HEK293T (cell line): ENCODE results near the gene PRSS2.

Experiments
- CTCF ChIA-PET: fragments of 350-600 bp; formaldehyde crosslinking; extraction: SDS; loops from one replicate; lab custom pipeline; 2021; ENCODE audit warnings: antibody characterized with exemption, inconsistent platforms; lab: Yijun Ruan, JAX
- POLR2A ChIA-PET: fragments of 350-600 bp; formaldehyde crosslinking; extraction: SDS; loops from one replicate; lab custom pipeline; 2020; ENCODE audit warnings: antibody characterized with exemption, inconsistent platforms; lab: Yijun Ruan, JAX
- DNase-seq: peaks from one replicate; pipeline ENCODE4 v3.0.0; 2012; ENCODE audit warnings: mixed read lengths; ENCODE audit errors: extremely low spot score
- ARNT ChIP-seq: fragments of 450-650 bp; IDR thresholded peaks from 2 replicates; pipeline ENCODE4 v1.6.1; 2017; ENCODE audit warnings: mild to moderate bottlenecking
- BHLHE40 ChIP-seq: fragments of 450-650 bp; IDR thresholded peaks from 2 replicates; pipeline ENCODE4 v1.6.1; 2016; ENCODE audit warnings: mild to moderate bottlenecking, moderate library complexity, borderline replicate concordance
- CTBP1 ChIP-seq: fragments of 450-650 bp; IDR thresholded peaks from 2 replicates; pipeline ENCODE4 v1.6.1; 2016; ENCODE audit warnings: borderline replicate concordance
- ELF4 ChIP-seq: fragments of 450-650 bp; IDR thresholded peaks from 2 replicates; pipeline ENCODE4 v1.6.1; 2017; ENCODE audit warnings: antibody characterized with exemption
- FOXA1 ChIP-seq: fragments of 450-650 bp; IDR thresholded peaks from 2 replicates; pipeline ENCODE4 v1.6.1; 2016; ENCODE audit warnings: mild to moderate bottlenecking
- FOXK2 ChIP-seq: fragments of 450-650 bp; IDR thresholded peaks from 2 replicates; pipeline ENCODE4 v1.6.1; 2016; ENCODE audit warnings: mild to moderate bottlenecking
- FOXM1 ChIP-seq: fragments of 450-650 bp; IDR thresholded peaks from 2 replicates; pipeline ENCODE4 v1.6.1; 2017; ENCODE audit warnings: mild to moderate bottlenecking, borderline replicate concordance
- HDGF ChIP-seq: fragments of 450-650 bp; IDR thresholded peaks from 2 replicates; pipeline ENCODE4 v1.6.1; 2017; ENCODE audit warnings: antibody characterized with exemption, borderline replicate concordance
- L3MBTL2 ChIP-seq: fragments of 450-650 bp; conservative IDR thresholded peaks from 2 replicates; pipeline ENCODE4 v1.6.1; 2016; ENCODE audit warnings: mild to moderate bottlenecking
- LEF1 ChIP-seq: fragments of 450-650 bp; IDR thresholded peaks from 2 replicates; pipeline ENCODE4 v1.6.1; 2017; ENCODE audit warnings: mild to moderate bottlenecking, borderline replicate concordance
- NFRKB ChIP-seq: fragments of 450-650 bp; IDR thresholded peaks from 2 replicates; pipeline ENCODE4 v1.6.1; 2016; ENCODE audit warnings: mild to moderate bottlenecking, moderate library complexity
- PKNOX1 ChIP-seq: fragments of 450-650 bp; IDR thresholded peaks from 2 replicates; pipeline ENCODE4 v1.6.1; 2016
- SP1 ChIP-seq: fragments of 450-650 bp; IDR thresholded peaks from 2 replicates; pipeline ENCODE4 v1.6.1; 2017
- SUZ12 ChIP-seq: fragments of 450-650 bp; IDR thresholded peaks from 2 replicates; pipeline ENCODE4 v1.6.1; 2016; ENCODE audit warnings: mild to moderate bottlenecking
- TARDBP ChIP-seq: fragments of 450-650 bp; IDR thresholded peaks from 2 replicates; pipeline ENCODE4 v1.6.1; 2016
- ZNF384 ChIP-seq: fragments of 450-650 bp; IDR thresholded peaks from 2 replicates; pipeline ENCODE4 v1.6.1; 2016

The PRSS2 gene

GRCh38 chr7:142800088-142800487, 29.3 kb downstream of the PRSS2 start:
- no peak for DNase-seq
- ChIA-PET POLR2A (no interaction called here), CTCF (no interaction called here)
- TF ChIP-seq FOXM1 (no peak), ZNF384 (no peak), SUZ12 (no peak), FOXK2 (no peak), HDGF (no peak), PKNOX1 (no peak), BHLHE40 (no peak), SP1 (no peak), ELF4 (no peak), ARNT (no peak), CTBP1 (no peak), L3MBTL2 (no peak), TARDBP (no peak), LEF1 (no peak), FOXA1 (no peak), NFRKB (no peak)

- DNase-seq, result no peak
- CTCF ChIA-PET, result no interaction called here
- TF ChIP-seq ZNF384 (no peak), TARDBP (no peak), HDGF (no peak), NFRKB (no peak), FOXM1 (no peak)
- POLR2A ChIA-PET, result no interaction called here
Measured at GRCh38 chr7:142800699-142801260, 30.0 kb downstream of the PRSS2 start.

GRCh38 chr7:142801601-142802295, 31.0 kb downstream of the PRSS2 start:
- TF ChIP-seq ELF4 (no peak), ARNT (no peak), PKNOX1 (no peak), FOXK2 (no peak), BHLHE40 (no peak), LEF1 (no peak), SUZ12 (no peak), NFRKB (no peak), HDGF (no peak), SP1 (no peak)
- DNase-seq, result no peak
- POLR2A ChIA-PET, result no interaction called here
- CTCF ChIA-PET, result no interaction called here

- DNase-seq, result no peak
- CTCF ChIA-PET, result no interaction called here
- POLR2A ChIA-PET, result no interaction called here
- no peak for TF ChIP-seq FOXA1
- TF ChIP-seq LEF1, result no peak
- TF ChIP-seq SP1, result no peak
- TF ChIP-seq FOXK2, result no peak
- no peak for TF ChIP-seq SUZ12
- no peak for TF ChIP-seq FOXM1
- no peak for TF ChIP-seq TARDBP
- TF ChIP-seq ARNT, result no peak
- no peak for TF ChIP-seq HDGF
- no peak for TF ChIP-seq L3MBTL2
Measured at GRCh38 chr7:142802301-142802700, 31.5 kb downstream of the PRSS2 start.

GRCh38 chr7:142803901-142804300, 33.1 kb downstream of the PRSS2 start:
- DNase-seq, result no peak
- POLR2A ChIA-PET, result no interaction called here
- TF ChIP-seq L3MBTL2 (no peak), SP1 (no peak), FOXK2 (no peak), FOXM1 (no peak), TARDBP (no peak), ELF4 (no peak), PKNOX1 (no peak), SUZ12 (no peak), FOXA1 (no peak), HDGF (no peak), ZNF384 (no peak), CTBP1 (no peak), LEF1 (no peak), NFRKB (no peak), ARNT (no peak), BHLHE40 (no peak)
- CTCF ChIA-PET, result no interaction called here

GRCh38 chr7:142804728-142805207, 34.0 kb downstream of the PRSS2 start:
- ChIA-PET POLR2A (no interaction called here), CTCF (no interaction called here)
- TF ChIP-seq PKNOX1, result no peak
- no peak for TF ChIP-seq ELF4
- TF ChIP-seq BHLHE40, result no peak
- TF ChIP-seq LEF1, result no peak
- TF ChIP-seq L3MBTL2, result no peak
- no peak for TF ChIP-seq SP1
- DNase-seq, result no peak
